H1 (cell line): ENCODE data around the gene TRAF5. TPM values are rescaled to one million over a fixed set of nuclear protein-coding genes. Genes with fewer than 3 reads are reported as not detected.

ENCODE experiments used
- CTCF ChIA-PET: fragments of 300-600 bp; sonication (Branson Sonifier 250); formaldehyde crosslinking; loops from one replicate; lab custom pipeline; 2021; ENCODE audit not compliant: partially characterized antibody; lab: Charles Lee
- POLR2A ChIA-PET: fragments of 300-600 bp; sonication (Branson Sonifier 250); formaldehyde crosslinking; loops from one replicate; lab custom pipeline; 2021; ENCODE audit warnings: inconsistent platforms; ENCODE audit not compliant: partially characterized antibody; lab: Charles Lee
- DNase-seq, 2 experiments: peaks; one replicate each; pipeline versions ENCODE4 v3.0.0 to v3.0.0-alpha.2; 2010 to 2022; ENCODE audit warnings: low spot score in 2 of 2, low read depth in 1 of 2, mixed read lengths in 1 of 2
- FAIRE-seq: peaks from 2 replicates; lab custom pipeline; 2011; peaks lifted over from hg19 to GRCh38; lab: Jason Lieb, UNC
- H2AFZ ChIP-seq: 2 replicates; pipeline ENCODE4 v1.8.1; 2012; ENCODE audit warnings: low read length, inconsistent platforms
- H2AK5ac ChIP-seq: 2 replicates; pipeline ENCODE4 v1.6.1; 2013; ENCODE audit warnings: low read depth, low read length
- H2BK120ac ChIP-seq: replicated peaks from 2 replicates; pipeline ENCODE3; 2013; ENCODE audit warnings: low read depth, low read length, inconsistent platforms
- H2BK12ac ChIP-seq: 2 replicates; pipeline ENCODE4 v1.6.1; 2013; ENCODE audit warnings: low read depth, low read length
- H2BK15ac ChIP-seq: 2 replicates; pipeline ENCODE4 v1.6.1; 2013; ENCODE audit warnings: low read length
- H2BK20ac ChIP-seq: 2 replicates; pipeline ENCODE4 v1.6.1; 2013; ENCODE audit warnings: low read length
- H2BK5ac ChIP-seq: 2 replicates; pipeline ENCODE4 v1.6.1; 2013; ENCODE audit warnings: low read depth, low read length
- H3K14ac ChIP-seq: 2 replicates; pipeline ENCODE4 v1.6.1; 2013; ENCODE audit warnings: inconsistent platforms; ENCODE audit not compliant: insufficient read length
- H3K18ac ChIP-seq: 2 replicates; pipeline ENCODE4 v1.6.1; 2013; ENCODE audit warnings: low read length; ENCODE audit errors: extremely low read depth
- H3K23ac ChIP-seq: 2 replicates; pipeline ENCODE4 v1.6.1; 2013; ENCODE audit warnings: inconsistent platforms; ENCODE audit not compliant: insufficient read length
- H3K23me2 ChIP-seq: 2 replicates; pipeline ENCODE4 v1.6.1; 2013; ENCODE audit warnings: low read depth, low read length
- H3K27ac ChIP-seq: 2 replicates; pipeline ENCODE4 v1.6.1; 2011; ENCODE audit warnings: low read depth, low read length, inconsistent platforms
- H3K27me3 ChIP-seq, 4 experiments: replicated peaks in 1 of 4; 1 replicate in 1 of 4; 2 replicates in 3 of 4; pipeline versions ENCODE4 v1.6.1 to v1.8.1; 2011 to 2013; ENCODE audit warnings: low read length in 3 of 4, mild to moderate bottlenecking in 3 of 4, inconsistent platforms in 2 of 4, mixed read lengths in 2 of 4, moderate library complexity in 1 of 4; ENCODE audit not compliant: control insufficient read depth in 3 of 4, insufficient read depth in 3 of 4; ENCODE audit errors: extremely low read depth in 1 of 4
- H3K36me3 ChIP-seq, 4 experiments: 2 replicates each; pipeline versions ENCODE4 v1.6.1 to v1.8.1; 2011 to 2013; ENCODE audit warnings: mild to moderate bottlenecking in 4 of 4, low read length in 3 of 4, moderate library complexity in 2 of 4, control low read depth in 1 of 4, inconsistent platforms in 1 of 4; ENCODE audit not compliant: insufficient read depth in 4 of 4, control insufficient read depth in 2 of 4
- H3K4ac ChIP-seq: replicated peaks from 2 replicates; pipeline ENCODE3; 2013; ENCODE audit warnings: low read length, low read depth, mixed read lengths, inconsistent platforms; ENCODE audit not compliant: insufficient read length
- H3K4me1 ChIP-seq, 4 experiments: replicated peaks in 1 of 4; 1 replicate in 1 of 4; 2 replicates in 3 of 4; pipeline versions ENCODE4 v1.6.1 to v1.8.1; 2011 to 2013; ENCODE audit warnings: low read length in 3 of 4, inconsistent platforms in 2 of 4, mixed read lengths in 1 of 4; ENCODE audit not compliant: insufficient read depth in 4 of 4, control insufficient read depth in 3 of 4
- H3K4me2 ChIP-seq, 2 experiments: 2 replicates each; pipeline versions ENCODE4 v1.6.1 to v1.8.1; 2011 to 2013; ENCODE audit warnings: low read depth in 2 of 2, low read length in 2 of 2, control low read depth in 1 of 2, inconsistent platforms in 1 of 2, mild to moderate bottlenecking in 1 of 2; ENCODE audit not compliant: insufficient read depth in 1 of 2
- H3K4me3 ChIP-seq, 4 experiments: fragments of 200-600, 300-600 bp in 1 of 4; sonication (generic), shearing (Covaris generic), sonication (Bioruptor Twin) in 1 of 4; 2 replicates each; pipeline versions ENCODE4 v1.5.1 to v1.8.1; 2011 to 2016; ENCODE audit warnings: low read length in 4 of 4, low read depth in 3 of 4, control low read depth in 2 of 4, inconsistent platforms in 2 of 4, mild to moderate bottlenecking in 2 of 4, mixed read lengths in 1 of 4, moderate library complexity in 1 of 4; ENCODE audit not compliant: insufficient read depth in 2 of 4; ENCODE audit errors: extremely low read depth in 1 of 4
- H3K56ac ChIP-seq: replicated peaks from 2 replicates; pipeline ENCODE3; 2013; ENCODE audit warnings: low read depth, mild to moderate bottlenecking, mixed read lengths, low read length, inconsistent platforms; ENCODE audit not compliant: insufficient read length
- H3K79me1 ChIP-seq: 2 replicates; pipeline ENCODE4 v1.6.1; 2013; ENCODE audit warnings: low read depth, low read length, control low read depth
- H3K79me2 ChIP-seq, 2 experiments: 2 replicates each; pipeline versions ENCODE4 v1.6.1 to v1.8.1; 2012 to 2013; ENCODE audit warnings: low read length in 2 of 2, mild to moderate bottlenecking in 2 of 2, inconsistent platforms in 1 of 2; ENCODE audit not compliant: insufficient read depth in 2 of 2, control insufficient read depth in 1 of 2
- H3K9ac ChIP-seq, 4 experiments: replicated peaks in 1 of 4; 1 replicate in 1 of 4; 2 replicates in 3 of 4; pipeline versions ENCODE4 v1.6.1 to v1.8.1; 2011 to 2013; ENCODE audit warnings: low read depth in 3 of 4, low read length in 3 of 4, control low read depth in 2 of 4, mild to moderate bottlenecking in 2 of 4, moderate library complexity in 2 of 4, inconsistent platforms in 1 of 4; ENCODE audit errors: extremely low read depth in 1 of 4
- H3K9me3 ChIP-seq, 2 experiments: 2 replicates each; pipeline versions ENCODE4 v1.6.1 to v1.8.1; 2012 to 2013; ENCODE audit warnings: mild to moderate bottlenecking in 2 of 2, moderate library complexity in 2 of 2, control low read depth in 1 of 2, inconsistent platforms in 1 of 2, low read depth in 1 of 2, low read length in 1 of 2, mixed read lengths in 1 of 2; ENCODE audit not compliant: insufficient read depth in 2 of 2
- H4K20me1 ChIP-seq, 2 experiments: replicated peaks in 1 of 2; 2 replicates each; pipeline versions ENCODE3 to v1.8.1; 2011 to 2013; ENCODE audit warnings: inconsistent platforms in 2 of 2, low read length in 2 of 2, mild to moderate bottlenecking in 1 of 2; ENCODE audit not compliant: insufficient read depth in 2 of 2, control insufficient read depth in 1 of 2
- H4K5ac ChIP-seq: 2 replicates; pipeline ENCODE4 v1.6.1; 2013; ENCODE audit warnings: low read length, low read depth, mixed read lengths, inconsistent platforms; ENCODE audit not compliant: insufficient read length
- H4K8ac ChIP-seq: 2 replicates; pipeline ENCODE4 v1.8.0; 2013; ENCODE audit warnings: mild to moderate bottlenecking, moderate library complexity, low read length, inconsistent platforms; ENCODE audit not compliant: insufficient read depth; ENCODE audit errors: extremely low read depth
- H4K91ac ChIP-seq: replicated peaks from 2 replicates; pipeline ENCODE3; 2013; ENCODE audit warnings: low read length, mixed read lengths, inconsistent platforms; ENCODE audit not compliant: insufficient read length
- CREB1 ChIP-seq: IDR thresholded peaks from 2 replicates; pipeline ENCODE4 v1.6.1; 2012; ENCODE audit warnings: inconsistent platforms
- EGR1 ChIP-seq: IDR thresholded peaks from 2 replicates; pipeline ENCODE4 v1.6.1; 2011; ENCODE audit warnings: low read depth, low read length, borderline replicate concordance
- RAD21 ChIP-seq, 2 experiments: IDR thresholded peaks in 1 of 2; conservative IDR thresholded peaks in 1 of 2; 2 replicates each; pipeline ENCODE4 v1.6.1; 2011; ENCODE audit warnings: low read depth in 2 of 2, low read length in 2 of 2, improper control_type of control experiment in 1 of 2, inconsistent platforms in 1 of 2, mild to moderate bottlenecking in 1 of 2, moderate library complexity in 1 of 2
- SIX5 ChIP-seq: IDR thresholded peaks from 2 replicates; pipeline ENCODE4 v1.6.1; 2011; ENCODE audit warnings: mild to moderate bottlenecking, low read depth, low read length
- YY1 ChIP-seq: IDR thresholded peaks from 2 replicates; pipeline ENCODE4 v1.6.1; 2011; ENCODE audit warnings: low read depth, mild to moderate bottlenecking, low read length
- WGBS, 2 experiments: shearing (Covaris generic) in 1 of 2; methylation state at CpG; one replicate each; pipeline versions ENCODE4 v1.1.6 to v1.1.7; 2013 to 2015; ENCODE audit warnings: low lambda C conversion rate in 2 of 2, mixed read lengths in 2 of 2, inconsistent platforms in 1 of 2, low coverage in 1 of 2, missing lambda C conversion rate in 1 of 2; ENCODE audit not compliant: insufficient replicate concordance in 2 of 2, insufficient coverage in 1 of 2, insufficient read length in 1 of 2; ENCODE audit errors: extremely low coverage in 1 of 2, missing lambda C conversion rate in 1 of 2; 5-methylcytosine and 5-hydroxymethylcytosine counted together
- polyA plus RNA-seq, 7 experiments: library from polyadenylated mRNA; depleted of rRNA in 3 of 7; stranded (reverse) in 5 of 7; unstranded in 2 of 7; fragments of >200 nt in 5 of 7; fragments of 200-250 nt in 2 of 7; gene quantifications; 1 replicate in 5 of 7; 2 replicates in 1 of 7; 4 replicates in 1 of 7; pipeline versions ENCODE4 v1.2.1 to v1.2.3, GENCODE V29; 2011 to 2013; ENCODE audit warnings: missing spikeins in 2 of 7, mixed read lengths in 2 of 7
- total RNA-seq: library from RNA; stranded (reverse); fragmentation: NEBNext Ultra II Directional; extraction: Animal tissue kit (Norgen Biotek cat#: 25700); gene quantifications from 2 replicates; pipeline ENCODE4 v1.2.1, GENCODE V29; 2021
- TF ChIP-seq, protein P1 (sequence below), 3 experiments: IDR thresholded peaks; 1 replicate in 2 of 3; 2 replicates in 1 of 3; pipeline versions ENCODE4 v1.5.1 to v1.6.1; 2011; ENCODE audit warnings: low read length in 3 of 3, mild to moderate bottlenecking in 3 of 3, inconsistent platforms in 2 of 3, low read depth in 1 of 3, moderate library complexity in 1 of 3; ENCODE audit not compliant: insufficient read depth in 1 of 3; ENCODE audit errors: control extremely low read depth in 1 of 3

TRAF5 gene
- total and polyA plus RNA-seq, 2 of the 8 experiments (the other 6 are each of a cell fraction or from before 2014, with no cell fraction given): 13.0 to 17.1 TPM

GRCh38 chr1:211323156-211324063, 3.2 kb upstream of the TRAF5 start:
- FAIRE-seq (peak; percentile 84), DNase-seq (peak in 1 of 2 experiments; percentile 59)
- peaks cover 5% of the 10 kb centered on the region for H3K23me2 ChIP-seq
- no peak overlapping the region for H2BK20ac ChIP-seq
- no peak overlapping the region for H3K4ac ChIP-seq
- no peak overlapping the region for H2BK120ac ChIP-seq
- H3K9me3 ChIP-seq: no peaks in the 10 kb centered on the region
- H4K8ac ChIP-seq: no peak overlapping the region
- H3K27me3 ChIP-seq: peaks cover 0 to 7% (median 4%) of the 10 kb centered on the region in 4 experiments; a peak in 4 of 7 replicates
- H3K79me1 ChIP-seq: peaks cover 9% of the 10 kb centered on the region; the same call in 1 of the 2 replicates
- H3K14ac ChIP-seq: no peak overlapping the region
- H2AFZ ChIP-seq: 0 out of 2 replicates have a peak overlapping the region, but pooled peaks have one; percentile 12
- H3K4me2 ChIP-seq: no peak overlapping the region
- no peak overlapping the region for H4K5ac ChIP-seq
- 33% methylated on average over 9 of the region's 9 CpGs; no CpG with 5 or more reads in 1 of the 2 experiments for WGBS, 2 experiments
- no peak overlapping the region for H4K91ac ChIP-seq
- H3K79me2 ChIP-seq: peaks cover 0 to 12% of the 10 kb centered on the region in 2 experiments; a peak in 2 of 4 replicates
- CTCF ChIA-PET: interaction anchor here (0.6 to 4.6 kb wide), 50 partner anchors 11 to 761 kb away, joined by 3 to 38 read pairs (median 4); partner anchors contain the start of gene SLC30A1
- peaks cover 0 to 2% of the 10 kb centered on the region in 2 experiments for H4K20me1 ChIP-seq
- no peak overlapping the region for H2BK15ac ChIP-seq
- H3K23ac ChIP-seq: no peak overlapping the region
- H3K36me3 ChIP-seq: no peaks in the 10 kb centered on the region
- no peak overlapping the region for H3K56ac ChIP-seq
- no peak overlapping the region for H2AK5ac ChIP-seq
- no peak overlapping the region for H3K18ac ChIP-seq
- H3K9ac ChIP-seq: no peak overlapping the region
- H3K4me1 ChIP-seq: peaks cover 2 to 15% (median 7%) of the 10 kb centered on the region in 4 experiments; a peak in 6 of 7 replicates
- H3K27ac ChIP-seq: no peak overlapping the region
- H3K4me3 ChIP-seq: no peak overlapping the region
- no peak overlapping the region for H2BK5ac ChIP-seq
- POLR2A ChIA-PET: no interaction called here
- TF ChIP-seq SIX5 (no peak), YY1 (0 out of 2 replicates have a peak, but pooled peaks have one; percentile 66), RAD21 (IDR thresholded peaks at IDR 0.05 in 1 of 2, conservative IDR thresholded peaks at IDR 0.05 in 1 of 2; ENCODE audit: low read depth in 2 of 2, low read length in 2 of 2) (peak; percentile 95), CREB1 (0 out of 2 replicates have a peak, but pooled peaks have one; percentile 38), EGR1 (no peak)
- TF ChIP-seq, protein P1, sequence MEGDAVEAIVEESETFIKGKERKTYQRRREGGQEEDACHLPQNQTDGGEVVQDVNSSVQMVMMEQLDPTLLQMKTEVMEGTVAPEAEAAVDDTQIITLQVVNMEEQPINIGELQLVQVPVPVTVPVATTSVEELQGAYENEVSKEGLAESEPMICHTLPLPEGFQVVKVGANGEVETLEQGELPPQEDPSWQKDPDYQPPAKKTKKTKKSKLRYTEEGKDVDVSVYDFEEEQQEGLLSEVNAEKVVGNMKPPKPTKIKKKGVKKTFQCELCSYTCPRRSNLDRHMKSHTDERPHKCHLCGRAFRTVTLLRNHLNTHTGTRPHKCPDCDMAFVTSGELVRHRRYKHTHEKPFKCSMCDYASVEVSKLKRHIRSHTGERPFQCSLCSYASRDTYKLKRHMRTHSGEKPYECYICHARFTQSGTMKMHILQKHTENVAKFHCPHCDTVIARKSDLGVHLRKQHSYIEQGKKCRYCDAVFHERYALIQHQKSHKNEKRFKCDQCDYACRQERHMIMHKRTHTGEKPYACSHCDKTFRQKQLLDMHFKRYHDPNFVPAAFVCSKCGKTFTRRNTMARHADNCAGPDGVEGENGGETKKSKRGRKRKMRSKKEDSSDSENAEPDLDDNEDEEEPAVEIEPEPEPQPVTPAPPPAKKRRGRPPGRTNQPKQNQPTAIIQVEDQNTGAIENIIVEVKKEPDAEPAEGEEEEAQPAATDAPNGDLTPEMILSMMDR (IDR thresholded peaks at IDR 0.05; ENCODE audit: control extremely low read depth in 1 of 3, insufficient read depth in 1 of 3, low read depth in 1 of 3, low read length in 3 of 3): peak; percentile 66 to 95 (median 91)
- H2BK12ac ChIP-seq: no peak overlapping the region
